ENCODE data around the gene ACR. TPM values are rescaled to one million over a fixed set of nuclear protein-coding genes. Genes with fewer than 3 reads are reported as not detected.

ACR gene
- not detected for total RNA-seq

DNA sequence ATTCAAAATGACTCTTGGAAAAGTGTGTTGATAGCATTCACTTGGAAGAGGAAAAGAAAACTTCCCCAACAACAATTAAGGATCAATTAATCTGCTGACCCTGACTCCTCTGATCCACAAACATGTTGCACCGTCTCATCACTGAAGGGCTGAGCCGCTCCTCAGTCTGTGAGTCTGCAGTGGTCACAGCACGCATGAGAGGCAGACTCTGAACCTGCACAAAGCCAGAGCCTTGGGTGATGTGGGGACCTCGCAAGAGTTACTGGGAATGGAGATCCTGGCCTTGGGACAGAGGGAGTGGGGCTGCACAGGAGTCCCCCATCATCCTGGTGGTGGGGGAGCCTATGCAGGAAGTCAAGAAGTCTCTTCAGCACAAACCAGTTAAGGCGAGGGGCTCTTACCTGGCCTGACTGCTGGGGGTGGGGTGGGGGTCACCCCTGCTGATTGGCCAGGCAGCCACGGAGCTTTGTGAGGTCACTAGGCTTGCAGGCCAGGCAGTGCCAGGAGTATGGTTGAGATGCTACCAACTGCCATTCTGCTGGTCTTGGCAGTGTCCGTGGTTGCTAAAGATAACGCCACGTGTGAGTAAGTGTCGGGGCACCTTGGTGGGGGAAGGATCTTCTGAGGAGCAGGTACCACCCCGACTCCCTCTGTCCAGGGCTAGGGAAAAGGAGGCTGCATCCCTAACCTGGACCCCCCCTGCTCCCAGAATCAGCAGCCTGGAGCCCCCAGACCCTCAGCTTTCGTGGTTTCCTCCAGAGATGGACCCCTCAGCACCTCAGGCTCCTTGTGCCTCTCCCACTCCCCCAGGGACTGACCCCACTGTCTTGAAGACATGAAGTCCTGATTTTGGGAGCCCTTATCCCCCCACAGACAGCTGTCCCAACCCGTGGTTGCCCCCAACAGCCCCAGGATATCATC is at the start of gene ACR:
Gene ACR, plus strand, starts transcription at position 477 of the 921 bp plus-strand sequence. Its CDS starts 32 bp downstream, at position 509.
- no peaks in the 10 kb centered on the region for H3K9me3 Mint-ChIP-seq
- H3K36me3 Mint-ChIP-seq (ENCODE audit: low read depth): no peaks in the 10 kb centered on the region
- ChIA-PET POLR2A (no interaction called here), CTCF (interaction anchor here (1.0 kb wide), 1 partner anchor 9 kb away, joined by 3 read pairs; no protein-coding TSS in a partner anchor)
- no peaks in the 10 kb centered on the region for H3K4me1 Mint-ChIP-seq
- no peaks in the 10 kb centered on the region for H3K27me3 Mint-ChIP-seq
- H3K4me3 Mint-ChIP-seq: no peak within 1 kb of the TSS
- peak; percentile 3 for DNase-seq
- no peak within 1 kb of the TSS for H3K27ac Mint-ChIP-seq

DNA sequence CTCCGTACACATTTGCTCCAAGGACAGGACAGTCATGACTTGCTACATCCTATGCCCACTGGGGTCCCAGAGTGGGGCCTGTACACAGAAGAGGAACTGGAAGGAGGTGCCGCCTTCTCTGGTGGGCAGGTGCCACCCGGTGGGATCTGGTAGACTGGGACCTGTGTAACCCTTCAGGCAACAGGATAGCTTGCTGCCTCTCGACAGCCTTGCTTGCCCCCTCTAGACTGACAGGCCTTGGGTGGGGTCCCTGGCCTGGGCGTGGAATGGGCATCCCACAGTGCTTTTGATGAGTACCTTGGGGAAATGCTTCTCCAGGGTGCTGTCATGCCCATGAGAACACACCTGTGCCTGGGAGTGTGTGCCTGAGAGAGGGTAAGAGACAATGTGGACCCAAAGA is 49.6 kb upstream of the ACR start:
- POLR2A ChIA-PET: no interaction called here
- DNase-seq: no peak
- H3K4me3 Mint-ChIP-seq: no peak overlapping the region
- H3K9me3 Mint-ChIP-seq: no peaks in the 10 kb centered on the region
- CTCF ChIA-PET: no interaction called here
- H3K36me3 Mint-ChIP-seq (ENCODE audit: low read depth): no peaks in the 10 kb centered on the region
- H3K27me3 Mint-ChIP-seq: peaks cover 31% of the 10 kb centered on the region
- H3K4me1 Mint-ChIP-seq: peaks cover 4% of the 10 kb centered on the region
- H3K27ac Mint-ChIP-seq: no peak overlapping the region

DNA sequence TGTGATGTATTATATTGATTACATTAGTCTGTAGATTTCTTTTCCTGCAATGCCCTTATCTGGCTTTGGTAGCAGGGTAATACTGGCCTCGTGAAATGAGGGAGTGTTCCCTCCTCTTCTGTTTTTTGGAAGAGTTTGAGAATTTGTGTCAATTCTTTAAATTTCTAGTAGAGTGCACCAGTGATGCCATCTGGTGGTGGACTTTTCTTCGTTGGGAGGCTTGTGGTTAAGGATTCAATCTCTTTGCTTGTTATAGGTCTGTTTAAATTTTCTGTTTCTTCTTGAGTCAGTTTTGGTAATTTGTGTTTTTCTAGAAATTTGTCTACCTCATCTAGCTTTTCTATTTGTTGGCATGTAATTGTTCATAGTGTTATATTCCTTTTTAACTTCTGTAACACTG is 46.5 kb upstream of the ACR start:
- peaks cover 34% of the 10 kb centered on the region for H3K27me3 Mint-ChIP-seq
- no peaks in the 10 kb centered on the region for H3K36me3 Mint-ChIP-seq (ENCODE audit: low read depth)
- POLR2A ChIA-PET: no interaction called here
- no peak overlapping the region for H3K4me3 Mint-ChIP-seq
- peak; percentile 65 for DNase-seq
- no peak overlapping the region for H3K27ac Mint-ChIP-seq
- H3K9me3 Mint-ChIP-seq: no peaks in the 10 kb centered on the region
- H3K4me1 Mint-ChIP-seq: peaks cover 4% of the 10 kb centered on the region
- CTCF ChIA-PET: interaction anchor here (1.3 kb wide), 1 partner anchor 416 kb away, joined by 4 read pairs; no protein-coding TSS in a partner anchor

DNA sequence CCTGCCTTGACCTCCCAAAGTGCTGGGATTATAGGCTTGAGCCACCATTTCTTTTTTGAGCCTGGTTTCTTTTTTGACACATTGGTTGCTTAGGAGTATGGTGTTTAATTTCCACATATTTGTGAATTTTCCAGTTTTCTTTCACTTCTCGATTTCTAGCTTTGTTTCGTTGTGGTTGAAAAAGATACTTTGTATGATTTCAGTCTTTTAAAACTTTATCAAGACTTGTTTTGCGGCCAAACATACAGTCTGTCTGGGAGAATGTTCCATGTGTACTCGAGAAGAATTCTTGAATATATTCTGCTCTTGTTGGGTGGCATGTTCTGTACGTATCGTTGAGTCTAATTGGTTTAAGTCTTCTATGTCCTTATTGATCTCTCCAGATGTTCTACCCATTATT is 44.5 kb upstream of the ACR start:
- Mint-ChIP-seq H3K9me3 (no peaks in the 10 kb centered on the region), H3K4me3 (no peak overlapping the region), H3K36me3 (ENCODE audit: low read depth) (no peaks in the 10 kb centered on the region), H3K27ac (no peak overlapping the region), H3K27me3 (peaks cover 30% of the 10 kb centered on the region), H3K4me1 (peaks cover 4% of the 10 kb centered on the region)
- no peak for DNase-seq
- CTCF ChIA-PET: interaction anchor here (1.5 kb wide), 1 partner anchor 168 kb away, joined by 4 read pairs; no protein-coding TSS in a partner anchor
- POLR2A ChIA-PET: no interaction called here

DNA sequence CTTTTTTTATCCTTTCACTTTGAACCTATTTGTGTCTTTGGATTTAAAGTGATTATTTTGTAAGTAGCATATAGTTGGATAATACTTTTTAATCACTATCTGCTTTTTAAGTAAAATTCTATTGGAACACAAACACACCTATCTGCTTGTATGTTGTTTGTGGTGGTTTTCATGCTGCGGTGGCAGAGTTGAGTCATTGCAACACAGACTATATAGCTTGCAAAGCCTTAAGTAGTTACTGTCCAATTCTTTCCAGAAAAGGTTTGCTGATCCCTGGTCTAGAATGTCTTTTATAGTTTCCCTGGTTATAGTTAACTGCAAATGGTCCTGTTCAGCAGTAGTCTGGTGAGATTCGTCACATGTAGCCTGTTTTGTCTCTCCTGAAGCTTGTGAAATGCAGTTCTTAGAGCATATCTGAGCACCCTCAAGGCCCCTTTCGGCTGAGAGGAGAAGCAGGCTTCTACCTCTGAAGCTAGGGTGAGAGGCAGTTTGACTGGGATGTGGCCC is 43.9 kb upstream of the ACR start:
- Mint-ChIP-seq H3K27me3 (peaks cover 24% of the 10 kb centered on the region), H3K4me1 (peaks cover 4% of the 10 kb centered on the region), H3K27ac (no peak overlapping the region), H3K9me3 (no peaks in the 10 kb centered on the region), H3K4me3 (no peak overlapping the region), H3K36me3 (ENCODE audit: low read depth) (no peaks in the 10 kb centered on the region)
- no peak for DNase-seq
- CTCF ChIA-PET: interaction anchor here (1.5 kb wide), 1 partner anchor 168 kb away, joined by 4 read pairs; no protein-coding TSS in a partner anchor
- POLR2A ChIA-PET: no interaction called here

DNA sequence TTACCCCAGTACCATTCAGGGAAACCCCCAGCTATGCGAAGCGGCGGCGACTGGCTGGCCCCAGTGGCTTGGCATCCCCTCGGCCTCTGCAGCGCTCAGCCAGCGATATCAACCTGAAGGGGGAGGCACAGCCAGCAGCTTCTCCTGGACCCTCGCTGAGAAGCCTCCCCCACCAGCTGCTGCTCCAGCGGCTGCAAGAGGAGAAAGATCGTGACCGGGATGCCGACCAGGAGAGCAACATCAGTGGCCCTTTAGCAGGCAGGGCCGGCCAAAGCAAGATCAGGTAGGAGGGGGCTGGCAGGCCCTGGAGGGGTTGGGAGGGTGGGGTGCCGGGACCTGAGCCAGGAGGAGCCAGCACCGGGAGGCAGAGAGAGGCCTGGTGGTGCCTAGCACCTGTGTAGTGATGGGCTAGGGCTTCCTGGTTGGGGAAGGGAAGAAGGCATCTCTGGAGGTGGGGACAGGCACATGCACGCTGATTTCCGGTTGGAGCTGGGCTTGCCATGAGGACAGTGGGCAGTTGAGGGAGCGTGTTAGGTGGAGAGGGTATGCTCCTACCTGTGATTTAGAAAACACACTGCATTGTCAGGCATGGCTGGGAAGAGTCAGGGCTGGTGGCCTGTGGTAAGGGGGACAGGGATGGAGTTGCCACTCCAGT is 43.1 kb upstream of the ACR start:
- POLR2A ChIA-PET: no interaction called here
- Mint-ChIP-seq H3K27me3 (peaks cover 19% of the 10 kb centered on the region), H3K27ac (no peak overlapping the region), H3K36me3 (ENCODE audit: low read depth) (no peaks in the 10 kb centered on the region), H3K9me3 (no peaks in the 10 kb centered on the region), H3K4me1 (peaks cover 4% of the 10 kb centered on the region), H3K4me3 (no peak overlapping the region)
- CTCF ChIA-PET: interaction anchor here (1.5 kb wide), 1 partner anchor 169 kb away, joined by 4 read pairs; no protein-coding TSS in a partner anchor
- DNase-seq: no peak

DNA sequence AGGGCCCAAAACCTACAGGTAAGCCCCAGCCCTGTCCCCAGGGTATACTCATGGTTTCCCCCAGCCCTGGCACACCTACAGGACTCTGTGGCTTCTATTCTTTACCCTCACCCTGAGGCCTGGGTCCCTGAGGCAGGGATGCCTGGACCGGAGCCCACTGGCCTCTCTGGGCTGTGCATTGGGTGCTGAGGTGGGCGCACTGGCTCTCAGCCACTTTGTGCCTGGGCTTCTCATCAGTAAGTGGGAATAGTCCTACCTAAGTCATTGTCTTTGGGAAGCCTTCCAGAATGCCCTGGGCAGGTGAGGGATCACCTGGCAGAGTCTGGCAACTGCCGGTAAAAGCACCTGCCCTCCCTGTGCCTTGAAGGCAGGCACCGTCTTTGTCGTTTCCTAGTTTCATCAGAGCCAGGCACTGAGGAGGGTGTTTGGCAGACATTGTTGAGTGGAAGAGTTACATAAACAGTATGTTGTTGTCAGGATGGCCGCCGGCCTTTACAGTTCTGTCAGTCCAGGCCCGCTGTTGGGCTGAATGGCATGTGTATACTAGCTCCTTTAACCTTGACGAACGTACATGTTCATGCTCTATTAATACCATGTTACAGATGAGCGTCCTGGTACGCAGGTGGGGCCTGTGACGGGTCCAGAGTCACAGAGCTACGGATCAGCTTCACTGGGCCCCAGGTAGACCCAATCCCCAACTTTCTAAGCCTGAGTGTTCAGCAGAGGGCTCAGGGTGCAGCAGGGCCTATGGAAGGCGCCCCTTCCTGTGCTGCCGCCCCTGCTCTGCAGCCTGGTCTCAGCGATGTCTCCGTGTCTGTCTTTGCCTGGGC is 42.4 kb upstream of the ACR start:
- H3K4me3 Mint-ChIP-seq: no peak overlapping the region
- H3K27ac Mint-ChIP-seq: no peak overlapping the region
- H3K36me3 Mint-ChIP-seq (ENCODE audit: low read depth): no peaks in the 10 kb centered on the region
- H3K27me3 Mint-ChIP-seq: peaks cover 16% of the 10 kb centered on the region
- peaks cover 4% of the 10 kb centered on the region for H3K4me1 Mint-ChIP-seq
- ChIA-PET POLR2A (no interaction called here), CTCF (no interaction called here)
- DNase-seq: no peak
- no peaks in the 10 kb centered on the region for H3K9me3 Mint-ChIP-seq

DNA sequence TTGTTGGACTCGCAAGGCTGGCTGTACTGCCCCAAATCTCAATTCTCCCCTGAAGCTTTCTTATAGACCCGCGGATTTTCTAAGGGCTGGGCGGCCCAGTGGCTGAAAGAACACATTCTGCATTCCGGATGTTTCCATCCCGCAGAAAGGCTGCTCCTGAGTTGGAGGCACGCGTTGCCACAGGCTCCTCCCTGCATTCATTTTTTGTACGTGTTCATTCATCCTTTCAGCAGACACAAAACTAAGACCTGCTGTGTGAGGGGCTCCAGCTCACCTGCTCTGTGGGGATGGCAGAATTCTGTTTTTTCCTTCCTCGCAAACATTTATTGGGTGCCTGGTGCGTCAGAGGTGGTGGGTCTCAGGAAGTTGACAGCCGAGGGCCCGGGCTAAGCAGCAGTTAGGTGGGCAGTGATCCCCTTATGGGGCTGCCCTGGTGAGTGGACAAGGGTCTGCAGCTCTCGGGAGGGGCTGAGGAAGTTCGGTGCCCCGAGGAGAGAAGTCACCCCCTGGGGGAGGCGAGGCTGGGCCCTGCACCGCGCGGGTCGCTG is 41.7 kb upstream of the ACR start:
- Mint-ChIP-seq H3K36me3 (ENCODE audit: low read depth) (no peaks in the 10 kb centered on the region), H3K4me3 (no peak overlapping the region), H3K27me3 (peaks cover 16% of the 10 kb centered on the region), H3K9me3 (no peaks in the 10 kb centered on the region), H3K27ac (no peak overlapping the region), H3K4me1 (peaks cover 5% of the 10 kb centered on the region)
- DNase-seq: no peak
- CTCF ChIA-PET: no interaction called here
- POLR2A ChIA-PET: no interaction called here

DNA sequence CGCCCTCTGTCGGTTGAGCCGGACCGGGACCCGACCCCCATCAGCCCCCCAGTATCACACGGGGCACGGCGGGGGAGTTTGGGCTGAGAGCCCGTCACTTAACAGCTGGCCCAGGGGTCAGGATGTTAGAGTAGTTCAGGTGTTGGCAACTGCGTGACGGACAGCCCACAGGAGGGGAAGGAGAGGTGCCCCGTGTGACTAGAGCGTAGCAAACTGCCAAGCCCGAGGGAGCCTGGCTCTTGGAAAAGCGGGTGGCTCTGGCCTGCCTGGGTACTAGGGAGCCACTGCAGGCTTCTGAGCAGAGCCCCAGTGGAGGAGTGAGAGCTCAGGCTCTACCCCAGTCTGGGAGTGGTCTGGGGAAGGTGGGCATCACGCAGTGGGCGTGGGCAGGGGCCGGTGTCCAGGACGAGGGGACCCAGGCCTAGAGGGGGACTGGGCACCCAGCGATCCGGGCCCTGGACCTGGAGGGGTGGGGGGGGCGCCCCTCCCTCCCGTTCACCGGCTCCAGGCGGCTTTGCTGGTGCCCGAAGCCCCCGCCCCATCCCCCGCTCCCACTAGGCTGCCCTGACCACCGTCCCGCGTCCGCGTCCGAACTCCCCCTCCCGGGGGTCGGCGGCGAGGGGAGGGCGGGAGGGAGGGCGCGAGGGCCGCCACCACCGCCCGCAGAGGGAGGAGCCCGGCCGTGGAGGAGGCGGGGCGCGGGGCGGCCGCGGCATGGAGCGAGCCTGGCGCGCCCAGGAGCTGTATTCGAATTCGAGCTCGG is 41.0 kb upstream of the ACR start:
- peaks cover 5% of the 10 kb centered on the region for H3K4me1 Mint-ChIP-seq
- no peaks in the 10 kb centered on the region for H3K9me3 Mint-ChIP-seq
- peak overlapping the region; percentile 68 for H3K27ac Mint-ChIP-seq
- POLR2A ChIA-PET: no interaction called here
- CTCF ChIA-PET: no interaction called here
- H3K36me3 Mint-ChIP-seq (ENCODE audit: low read depth): no peaks in the 10 kb centered on the region
- peaks cover 9% of the 10 kb centered on the region for H3K27me3 Mint-ChIP-seq
- no peak for DNase-seq
- no peak overlapping the region for H3K4me3 Mint-ChIP-seq

DNA sequence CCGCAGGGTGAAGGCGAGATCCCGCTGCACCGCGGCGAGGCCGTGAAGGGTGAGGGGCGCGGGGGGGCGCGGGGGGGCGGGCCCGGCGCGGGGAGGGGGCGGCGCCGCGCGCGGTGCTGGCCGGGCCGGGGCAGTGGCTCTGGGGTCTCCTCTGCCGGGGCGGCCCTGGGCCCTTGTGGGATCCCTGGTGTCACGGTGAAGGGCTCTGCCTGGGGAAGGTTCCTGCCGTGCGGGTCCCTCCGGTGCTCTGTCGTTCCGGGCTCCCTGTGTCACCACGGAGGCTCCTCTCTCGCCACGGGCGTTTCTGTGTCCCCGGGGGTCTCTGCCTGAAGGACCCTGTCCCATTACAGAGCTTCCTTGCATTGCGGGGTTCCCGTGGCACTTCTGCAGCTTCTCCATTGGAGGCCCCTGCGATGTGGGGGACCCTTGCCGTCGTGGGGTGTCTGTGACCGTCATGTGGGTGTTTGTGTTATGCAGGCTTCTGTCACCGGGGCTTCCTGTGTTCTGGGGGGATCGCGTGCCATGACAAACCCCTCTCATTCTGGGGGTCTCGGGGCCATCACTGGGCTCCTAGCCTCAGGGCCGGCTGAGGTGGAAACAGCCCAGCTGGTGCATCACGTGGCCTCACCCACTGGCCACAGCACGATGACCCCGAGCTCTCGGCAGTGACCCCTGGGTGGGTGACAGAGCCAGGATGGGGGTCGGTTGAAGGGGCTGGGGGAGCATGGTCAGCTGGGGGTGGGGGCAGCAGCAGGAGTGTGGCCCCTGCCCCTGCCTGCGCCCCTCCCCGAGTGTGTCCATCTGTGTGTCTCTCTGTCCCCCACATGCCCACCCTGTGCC is 40.1 kb upstream of the ACR start:
- Mint-ChIP-seq H3K27me3 (peaks cover 8% of the 10 kb centered on the region), H3K27ac (no peak overlapping the region), H3K36me3 (ENCODE audit: low read depth) (no peaks in the 10 kb centered on the region), H3K4me3 (no peak overlapping the region), H3K4me1 (peaks cover 14% of the 10 kb centered on the region), H3K9me3 (no peaks in the 10 kb centered on the region)
- POLR2A ChIA-PET: no interaction called here
- no peak for DNase-seq
- CTCF ChIA-PET: no interaction called here

DNA sequence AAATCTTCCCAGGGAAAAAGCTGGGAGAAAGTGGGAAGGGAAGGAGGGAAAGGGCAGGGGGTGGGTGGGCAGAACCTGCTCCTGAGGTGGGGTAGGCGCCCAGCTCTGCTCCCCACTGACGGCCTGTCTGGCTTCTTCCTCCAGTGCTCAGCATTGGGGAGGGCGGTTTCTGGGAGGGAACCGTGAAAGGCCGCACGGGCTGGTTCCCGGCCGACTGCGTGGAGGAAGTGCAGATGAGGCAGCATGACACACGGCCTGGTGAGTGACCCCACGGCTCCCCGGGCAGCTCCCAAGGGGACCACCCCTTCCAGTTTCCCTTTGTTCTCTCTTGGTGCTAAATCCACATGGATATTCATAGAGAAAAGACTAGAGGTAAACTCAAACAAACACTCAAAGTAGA is 39.5 kb upstream of the ACR start:
- CTCF ChIA-PET: no interaction called here
- Mint-ChIP-seq H3K36me3 (ENCODE audit: low read depth) (no peaks in the 10 kb centered on the region), H3K4me3 (no peak overlapping the region), H3K9me3 (no peaks in the 10 kb centered on the region), H3K27me3 (peaks cover 2% of the 10 kb centered on the region), H3K27ac (no peak overlapping the region), H3K4me1 (peaks cover 14% of the 10 kb centered on the region)
- DNase-seq: no peak
- POLR2A ChIA-PET: no interaction called here
